HEK293 (cell line): ENCODE measurements around the gene DDX50.

Source experiments
- GLIS1 ChIP-seq: fragments of 450-650 bp; formaldehyde crosslinking; IDR thresholded peaks from 2 replicates; pipeline ENCODE4 v1.5.1; 2016; ENCODE audit warnings: missing biosample characterization, missing genetic modification characterization
- HOXA7 ChIP-seq: sonication (generic); formaldehyde crosslinking; IDR thresholded peaks from 2 replicates; pipeline ENCODE4 v1.8.1; 2022; ENCODE audit warnings: missing genetic modification reagents, borderline replicate concordance
- MEIS1 ChIP-seq: sonication (generic); formaldehyde crosslinking; IDR thresholded peaks from 2 replicates; pipeline ENCODE4 v1.8.1; 2022; ENCODE audit warnings: missing genetic modification reagents, mild to moderate bottlenecking, borderline replicate concordance
- OSR2 ChIP-seq: fragments of 450-650 bp; formaldehyde crosslinking; IDR thresholded peaks from 2 replicates; pipeline ENCODE4 v1.5.1; 2016; ENCODE audit warnings: missing biosample characterization, missing genetic modification characterization
- SCRT1 ChIP-seq: fragments of 450-650 bp; formaldehyde crosslinking; IDR thresholded peaks from 2 replicates; pipeline ENCODE4 v1.5.1; 2016; ENCODE audit warnings: missing biosample characterization, missing genetic modification characterization, borderline replicate concordance
- YY1 ChIP-seq: fragments of 450-650 bp; formaldehyde crosslinking; IDR thresholded peaks from 2 replicates; pipeline ENCODE4 v1.5.1; 2018; ENCODE audit warnings: missing biosample characterization, missing genetic modification characterization
- ZBTB26 ChIP-seq: fragments of 450-650 bp; formaldehyde crosslinking; optimal IDR thresholded peaks from 2 replicates; pipeline ENCODE3; 2016; ENCODE audit warnings: missing biosample characterization, mild to moderate bottlenecking, missing genetic modification characterization
- ZNF132 ChIP-seq: fragments of 450-650 bp; formaldehyde crosslinking; IDR thresholded peaks from 2 replicates; pipeline ENCODE4 v1.5.1; 2017; ENCODE audit warnings: missing biosample characterization, missing genetic modification characterization, borderline replicate concordance
- ZNF174 ChIP-seq: fragments of 450-650 bp; formaldehyde crosslinking; IDR thresholded peaks from 2 replicates; pipeline ENCODE4 v1.5.0; 2017; ENCODE audit warnings: missing biosample characterization, mild to moderate bottlenecking, missing genetic modification characterization
- ZNF211 ChIP-seq: fragments of 450-650 bp; formaldehyde crosslinking; IDR thresholded peaks from 2 replicates; pipeline ENCODE4 v1.5.1; 2016; ENCODE audit warnings: low read depth, missing biosample characterization, missing genetic modification characterization
- ZNF239 ChIP-seq: fragments of 450-650 bp; formaldehyde crosslinking; IDR thresholded peaks from 2 replicates; pipeline ENCODE4 v1.5.1; 2016; ENCODE audit warnings: missing biosample characterization, missing genetic modification characterization
- ZNF280C ChIP-seq: fragments of 450-650 bp; formaldehyde crosslinking; IDR thresholded peaks from 2 replicates; pipeline ENCODE4 v1.5.1; 2016; ENCODE audit warnings: missing biosample characterization, missing genetic modification characterization
- ZNF350 ChIP-seq: fragments of 450-650 bp; formaldehyde crosslinking; IDR thresholded peaks from 2 replicates; pipeline ENCODE4 v1.5.0; 2017; ENCODE audit warnings: missing biosample characterization, mild to moderate bottlenecking, missing genetic modification characterization
- ZNF423 ChIP-seq: fragments of 450-650 bp; formaldehyde crosslinking; IDR thresholded peaks from 2 replicates; pipeline ENCODE4 v1.5.1; 2016; ENCODE audit warnings: missing biosample characterization, missing genetic modification characterization
- ZNF514 ChIP-seq: fragments of 450-650 bp; formaldehyde crosslinking; IDR thresholded peaks from 2 replicates; pipeline ENCODE4 v1.5.1; 2016; ENCODE audit warnings: missing biosample characterization, missing genetic modification characterization
- ZNF518A ChIP-seq: fragments of 450-650 bp; formaldehyde crosslinking; conservative IDR thresholded peaks from 2 replicates; pipeline ENCODE4 v1.5.1; 2016; ENCODE audit warnings: low read depth, missing biosample characterization, missing genetic modification characterization
- ZNF529 ChIP-seq: fragments of 450-650 bp; formaldehyde crosslinking; IDR thresholded peaks from 2 replicates; pipeline ENCODE4 v1.5.1; 2017; ENCODE audit warnings: missing genetic modification characterization, missing biosample characterization; ENCODE audit not compliant: insufficient replicate concordance
- ZNF560 ChIP-seq: fragments of 450-650 bp; formaldehyde crosslinking; IDR thresholded peaks from 2 replicates; pipeline ENCODE4 v1.5.1; 2017; ENCODE audit warnings: missing biosample characterization, missing genetic modification characterization, borderline replicate concordance
- ZNF580 ChIP-seq: fragments of 450-650 bp; formaldehyde crosslinking; IDR thresholded peaks from 2 replicates; pipeline ENCODE4 v1.5.1; 2016; ENCODE audit warnings: missing biosample characterization, missing genetic modification characterization
- ZNF600 ChIP-seq: fragments of 450-650 bp; formaldehyde crosslinking; IDR thresholded peaks from 2 replicates; pipeline ENCODE4 v1.5.1; 2016; ENCODE audit warnings: missing biosample characterization, missing genetic modification characterization
- ZNF621 ChIP-seq: fragments of 450-650 bp; formaldehyde crosslinking; IDR thresholded peaks from 2 replicates; pipeline ENCODE4 v1.5.1; 2017; ENCODE audit warnings: missing biosample characterization, missing genetic modification characterization
- ZNF624 ChIP-seq: fragments of 450-650 bp; formaldehyde crosslinking; IDR thresholded peaks from 2 replicates; pipeline ENCODE4 v1.5.1; 2017; ENCODE audit warnings: missing biosample characterization, missing genetic modification characterization
- ZNF654 ChIP-seq: fragments of 450-650 bp; formaldehyde crosslinking; IDR thresholded peaks from 2 replicates; pipeline ENCODE4 v1.5.1; 2016; ENCODE audit warnings: low read depth, missing biosample characterization, missing genetic modification characterization
- ZNF658 ChIP-seq: fragments of 450-650 bp; formaldehyde crosslinking; IDR thresholded peaks from 2 replicates; pipeline ENCODE4; 2016; ENCODE audit warnings: missing biosample characterization, missing genetic modification characterization
- ZNF670 ChIP-seq: fragments of 450-650 bp; formaldehyde crosslinking; IDR thresholded peaks from 2 replicates; pipeline ENCODE4 v1.5.1; 2016; ENCODE audit warnings: missing biosample characterization, missing genetic modification characterization, low read depth
- ZNF704 ChIP-seq: fragments of 450-650 bp; formaldehyde crosslinking; IDR thresholded peaks from 2 replicates; pipeline ENCODE4 v1.5.1; 2016; ENCODE audit warnings: missing biosample characterization, missing genetic modification characterization
- ZNF707 ChIP-seq: fragments of 450-650 bp; formaldehyde crosslinking; IDR thresholded peaks from 2 replicates; pipeline ENCODE4 v1.5.1; 2016; ENCODE audit warnings: missing biosample characterization, missing genetic modification characterization
- ZNF768 ChIP-seq: fragments of 450-650 bp; formaldehyde crosslinking; IDR thresholded peaks from 2 replicates; pipeline ENCODE4 v1.5.1; 2018; ENCODE audit warnings: missing biosample characterization, mild to moderate bottlenecking, missing genetic modification characterization
- ZNF830 ChIP-seq: fragments of 450-650 bp; IDR thresholded peaks from 2 replicates; pipeline ENCODE4 v1.5.0; 2018; ENCODE audit warnings: missing biosample characterization, missing genetic modification characterization, low read depth, mild to moderate bottlenecking, moderate library complexity
- ZNF837 ChIP-seq: fragments of 450-650 bp; formaldehyde crosslinking; IDR thresholded peaks from 2 replicates; pipeline ENCODE4 v1.5.1; 2016; ENCODE audit warnings: missing biosample characterization, missing genetic modification characterization
- ZSCAN23 ChIP-seq: fragments of 450-650 bp; formaldehyde crosslinking; IDR thresholded peaks from 2 replicates; pipeline ENCODE4 v1.5.1; 2016; ENCODE audit warnings: missing biosample characterization, missing genetic modification characterization

The DDX50 gene

GRCh38 chr10:68900427-68901104 lies 549 bp upstream of the DDX50 start (continued):
- TF ChIP-seq MEIS1 (CRISPR knock-in tag): no peak
- TF ChIP-seq ZNF423 (tag by site-specific recombination): no peak
- TF ChIP-seq OSR2 (tag by site-specific recombination): no peak
- no peak for TF ChIP-seq SCRT1 (tag by site-specific recombination)
- TF ChIP-seq ZNF350: no peak
- TF ChIP-seq ZNF600 (tag by site-specific recombination): no peak
- no peak for TF ChIP-seq ZNF174
- TF ChIP-seq ZNF707 (tag by site-specific recombination): no peak
- no peak for TF ChIP-seq ZNF280C
- TF ChIP-seq ZNF132: no peak
- no peak for TF ChIP-seq ZNF670 (tag by site-specific recombination)
- no peak for TF ChIP-seq ZNF560 (tag by site-specific recombination)
- TF ChIP-seq ZNF768 (tag by site-specific recombination): no peak
- no peak for TF ChIP-seq ZNF830
- no peak for TF ChIP-seq ZSCAN23 (tag by site-specific recombination)
- TF ChIP-seq ZNF621: no peak
- TF ChIP-seq YY1 (tag by site-specific recombination): peak; percentile 93
- no peak for TF ChIP-seq ZNF529
- TF ChIP-seq ZNF580 (tag by site-specific recombination): no peak
- no peak for TF ChIP-seq ZNF704 (tag by site-specific recombination)
- TF ChIP-seq ZNF658 (tag by site-specific recombination): no peak
- peak; percentile 90 for TF ChIP-seq ZBTB26 (tag by site-specific recombination)
- TF ChIP-seq GLIS1 (tag by site-specific recombination): peak; percentile 65; the same call in 1 of the 2 replicates
- TF ChIP-seq ZNF239 (tag by site-specific recombination): no peak
- TF ChIP-seq ZNF837 (tag by site-specific recombination): no peak
- no peak for TF ChIP-seq ZNF514 (tag by site-specific recombination)
- no peak for TF ChIP-seq HOXA7 (CRISPR knock-in tag)
- TF ChIP-seq ZNF624 (tag by site-specific recombination): no peak
- no peak for TF ChIP-seq ZNF654 (tag by site-specific recombination)
- TF ChIP-seq ZNF518A (tag by site-specific recombination): no peak; the same call in 1 of the 2 replicates
- TF ChIP-seq ZNF211 (tag by site-specific recombination): no peak
